DND-41 (cell line): ENCODE data around the gene CFAP70.

ENCODE experiments used
- ATAC-seq: fragments of 200-7000 bp; cut with Tn5 transposase; 3 replicates; pipeline ENCODE4 v1.9.1; 2021; ENCODE audit warnings: low read depth; ENCODE audit not compliant: insufficient read depth
- DNase-seq: peaks from one replicate; pipeline ENCODE4 v3.0.0-alpha.2; 2020
- H2AFZ ChIP-seq: 2 replicates; pipeline ENCODE4 v1.6.0; 2012; ENCODE audit warnings: low read depth, low read length
- H3K27ac ChIP-seq: 2 replicates; pipeline ENCODE4 v1.5.1; 2012; ENCODE audit warnings: low read length, inconsistent platforms
- H3K27me3 ChIP-seq: fragments of 200-600 bp; sonication (generic); 2 replicates; pipeline ENCODE4 v1.6.0; 2012; ENCODE audit warnings: low read length, mild to moderate bottlenecking, inconsistent platforms; ENCODE audit not compliant: insufficient read depth, poor library complexity
- H3K36me3 ChIP-seq: 2 replicates; pipeline ENCODE4 v1.5.1; 2012; ENCODE audit warnings: low read length, inconsistent platforms; ENCODE audit not compliant: insufficient read depth
- H3K4me1 ChIP-seq: 2 replicates; pipeline ENCODE4 v1.5.1; 2012; ENCODE audit warnings: mild to moderate bottlenecking, low read length; ENCODE audit not compliant: insufficient read depth
- H3K4me2 ChIP-seq: 2 replicates; pipeline ENCODE4 v1.6.0; 2012; ENCODE audit warnings: mild to moderate bottlenecking, moderate library complexity, low read length, inconsistent platforms; ENCODE audit not compliant: insufficient read depth
- H3K4me3 ChIP-seq, 2 experiments: fragments of 200-600 bp in 1 of 2; shearing (Covaris generic) in 1 of 2; 2 replicates each; pipeline ENCODE4 v1.5.1; 2012 to 2016; ENCODE audit warnings: inconsistent platforms in 2 of 2, low read length in 2 of 2, mild to moderate bottlenecking in 2 of 2, low read depth in 1 of 2, moderate library complexity in 1 of 2
- H3K79me2 ChIP-seq: 2 replicates; pipeline ENCODE4 v1.6.0; 2012; ENCODE audit warnings: low read length, inconsistent platforms; ENCODE audit not compliant: insufficient read depth
- H3K9ac ChIP-seq: 2 replicates; pipeline ENCODE4 v1.6.0; 2012; ENCODE audit warnings: low read depth, mild to moderate bottlenecking, inconsistent platforms, low read length, moderate library complexity
- H3K9me3 ChIP-seq: 2 replicates; pipeline ENCODE4 v1.5.1; 2012; ENCODE audit warnings: low read length, moderate library complexity, mild to moderate bottlenecking, inconsistent platforms; ENCODE audit not compliant: insufficient read depth, severe bottlenecking
- H4K20me1 ChIP-seq: 2 replicates; pipeline ENCODE4 v1.6.0; 2012; ENCODE audit warnings: low read length; ENCODE audit not compliant: insufficient read depth
- CTCF ChIP-seq: IDR thresholded peaks from 2 replicates; pipeline ENCODE4 v1.5.1; 2012; ENCODE audit warnings: borderline replicate concordance, low read length, moderate library complexity, mild to moderate bottlenecking; ENCODE audit not compliant: poor library complexity, severe bottlenecking; ENCODE audit errors: extremely low read depth
- EZH2 ChIP-seq: IDR thresholded peaks from 3 replicates; pipeline ENCODE4 v1.6.1; 2012; ENCODE audit warnings: borderline replicate concordance, low read depth, mild to moderate bottlenecking, moderate library complexity, low read length, inconsistent platforms; ENCODE audit not compliant: severe bottlenecking

The CFAP70 gene

DNA sequence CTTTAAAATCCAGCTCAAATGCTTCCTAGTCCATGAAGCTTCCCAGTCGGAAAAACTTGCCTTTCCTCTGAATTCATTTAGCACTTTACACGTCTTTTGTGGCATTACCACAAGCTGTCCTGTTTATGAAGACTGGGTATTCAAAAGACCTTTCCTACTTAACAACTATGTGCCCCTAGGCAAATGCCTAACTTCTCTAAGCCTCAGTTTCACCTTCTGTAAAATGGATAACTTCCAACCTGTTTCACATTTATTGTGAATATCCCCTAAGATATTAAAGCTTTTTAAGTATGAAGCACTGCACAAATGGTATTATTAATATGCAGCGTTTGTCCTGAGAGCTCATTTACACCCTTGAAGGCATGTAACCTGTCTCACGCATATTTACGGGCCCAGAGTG, 843 bp downstream of the CFAP70 start:
- Histone ChIP-seq H3K27ac (no peak overlapping the region), H3K4me1 (no peaks in the 10 kb centered on the region), H3K36me3 (no peaks in the 10 kb centered on the region), H3K9me3 (no peaks in the 10 kb centered on the region), H2AFZ (no peak overlapping the region), H4K20me1 (no peaks in the 10 kb centered on the region), H3K27me3 (no peaks in the 10 kb centered on the region), H3K4me3 (no peak overlapping the region), H3K9ac (no peak overlapping the region), H3K79me2 (no peaks in the 10 kb centered on the region), H3K4me2 (no peak overlapping the region)
- no peak for DNase-seq
- no peak for ATAC-seq
- no peak for TF ChIP-seq EZH2

GRCh38 chr10:73357166-73357565, 1.5 kb downstream of the CFAP70 start:
- no peaks in the 10 kb centered on the region for H3K27me3 ChIP-seq
- H3K36me3 ChIP-seq, result no peaks in the 10 kb centered on the region
- TF ChIP-seq EZH2, result no peak
- TF ChIP-seq CTCF, result no peak
- ATAC-seq (no peak), DNase-seq (no peak)
- H3K4me3 ChIP-seq, result no peak overlapping the region
- H3K79me2 ChIP-seq, result no peaks in the 10 kb centered on the region
- H3K4me1 ChIP-seq, result no peaks in the 10 kb centered on the region
- no peak overlapping the region for H3K27ac ChIP-seq
- H3K9ac ChIP-seq, result no peak overlapping the region
- H4K20me1 ChIP-seq, result no peaks in the 10 kb centered on the region
- no peak overlapping the region for H2AFZ ChIP-seq
- H3K9me3 ChIP-seq, result no peaks in the 10 kb centered on the region
- H3K4me2 ChIP-seq, result no peak overlapping the region

DNA sequence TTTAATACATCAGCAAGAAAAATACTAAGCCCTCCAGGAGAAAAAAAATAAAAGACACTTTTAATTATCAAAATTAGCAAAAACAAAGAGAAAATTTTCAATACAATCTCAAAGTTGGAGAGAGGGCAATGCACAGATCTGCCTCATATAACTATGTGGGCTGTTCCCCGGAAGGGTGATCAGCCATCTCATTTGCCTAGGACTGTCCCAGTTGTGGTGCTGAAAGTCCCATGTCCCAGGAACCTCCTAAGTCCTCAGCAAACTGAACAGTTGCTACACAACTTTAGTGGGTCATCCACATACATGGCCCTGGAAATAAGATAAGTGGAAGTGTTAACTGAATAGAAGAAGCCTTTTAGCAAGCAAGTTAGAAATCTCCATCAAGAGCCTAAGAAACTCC, 14.4 kb downstream of the CFAP70 start:
- H3K9ac ChIP-seq, result no peak overlapping the region
- no peaks in the 10 kb centered on the region for H4K20me1 ChIP-seq
- no peaks in the 10 kb centered on the region for H3K79me2 ChIP-seq
- no peak overlapping the region for H2AFZ ChIP-seq
- no peak overlapping the region for H3K4me3 ChIP-seq
- no peaks in the 10 kb centered on the region for H3K4me1 ChIP-seq
- DNase-seq, result no peak
- ATAC-seq, result no peak
- H3K27me3 ChIP-seq, result no peaks in the 10 kb centered on the region
- no peak overlapping the region for H3K4me2 ChIP-seq
- H3K36me3 ChIP-seq, result peaks cover 9% of the 10 kb centered on the region
- TF ChIP-seq CTCF (no peak), EZH2 (no peak)
- H3K27ac ChIP-seq, result no peak overlapping the region
- H3K9me3 ChIP-seq, result peaks cover 6% of the 10 kb centered on the region

DNA sequence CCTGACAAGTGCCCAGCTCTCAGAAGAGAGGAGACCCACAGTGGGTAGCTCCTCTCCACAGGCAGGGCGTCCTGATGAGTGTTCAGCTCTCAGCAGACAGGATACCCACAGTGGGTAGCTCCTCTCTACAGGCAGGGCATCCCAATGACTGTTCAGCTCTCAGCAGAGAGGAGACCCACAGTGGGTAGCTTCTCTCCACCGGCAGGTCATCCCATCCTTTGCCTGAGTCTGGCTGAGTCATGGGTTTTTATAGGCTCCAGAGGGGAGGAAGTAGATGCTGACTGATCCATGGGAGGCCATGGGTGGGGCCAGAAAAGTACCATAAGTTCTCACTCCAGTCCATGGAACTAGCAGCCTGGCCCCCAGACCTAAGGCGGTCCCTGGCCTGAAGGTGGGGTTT, 18.5 kb downstream of the CFAP70 start:
- H2AFZ ChIP-seq, result no peak overlapping the region
- H3K27ac ChIP-seq, result no peak overlapping the region
- peaks cover 5% of the 10 kb centered on the region; the same call in 1 of the 2 replicates for H3K36me3 ChIP-seq
- ATAC-seq (no peak), DNase-seq (no peak)
- H3K9me3 ChIP-seq, result peaks cover 6% of the 10 kb centered on the region
- H3K4me1 ChIP-seq, result no peaks in the 10 kb centered on the region
- no peak overlapping the region for H3K4me3 ChIP-seq
- no peaks in the 10 kb centered on the region for H4K20me1 ChIP-seq
- no peak overlapping the region for H3K9ac ChIP-seq
- TF ChIP-seq CTCF, result no peak
- no peak for TF ChIP-seq EZH2
- no peaks in the 10 kb centered on the region for H3K27me3 ChIP-seq
- no peak overlapping the region for H3K4me2 ChIP-seq
- no peaks in the 10 kb centered on the region for H3K79me2 ChIP-seq
